Gastrocnemius medialis (tissue), 4 donors: ENCODE results near the gene PAK6.

Source experiments
- POLR2A ChIP-seq, 2 donors: fragments of 450-650 bp; IDR thresholded peaks; one replicate each; pipeline ENCODE4 v1.6.1; 2017; ENCODE audit warnings: antibody characterized with exemption in 2 of 2, mild to moderate bottlenecking in 2 of 2, moderate library complexity in 2 of 2
- TF ChIP-seq, protein P1 (sequence below), 5 experiments: fragments of 450-650 bp in 3 of 5; fragments of 200-600 bp in 2 of 5; sonication (generic) in 2 of 5; IDR thresholded peaks in 4 of 5; conservative IDR thresholded peaks in 1 of 5; 1 replicate in 4 of 5; 2 replicates in 1 of 5; pipeline ENCODE4 v1.5.1; 2016 to 2019; ENCODE audit warnings: antibody characterized with exemption in 5 of 5, mild to moderate bottlenecking in 3 of 5, moderate library complexity in 3 of 5

DNA sequence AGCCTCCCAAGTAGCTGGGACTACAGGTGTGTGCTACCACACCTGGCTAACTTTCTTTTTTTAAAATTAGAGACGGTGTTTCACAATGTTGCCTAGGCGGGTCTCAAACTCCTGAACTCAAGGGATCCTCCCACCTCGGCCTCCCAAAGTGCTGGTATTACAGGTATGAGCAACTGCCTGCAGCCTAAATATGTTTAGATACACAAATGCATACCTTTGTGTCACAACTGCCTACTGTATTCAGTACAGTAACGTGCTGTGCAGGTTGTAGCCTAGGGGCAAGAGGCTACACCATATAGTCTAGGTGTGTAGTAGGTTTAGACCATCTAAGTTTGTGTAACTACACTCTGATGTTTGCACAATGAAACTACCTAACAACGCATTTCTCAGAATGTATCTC is 9.5 kb upstream of the PAK6 start:
- TF ChIP-seq, protein P1, sequence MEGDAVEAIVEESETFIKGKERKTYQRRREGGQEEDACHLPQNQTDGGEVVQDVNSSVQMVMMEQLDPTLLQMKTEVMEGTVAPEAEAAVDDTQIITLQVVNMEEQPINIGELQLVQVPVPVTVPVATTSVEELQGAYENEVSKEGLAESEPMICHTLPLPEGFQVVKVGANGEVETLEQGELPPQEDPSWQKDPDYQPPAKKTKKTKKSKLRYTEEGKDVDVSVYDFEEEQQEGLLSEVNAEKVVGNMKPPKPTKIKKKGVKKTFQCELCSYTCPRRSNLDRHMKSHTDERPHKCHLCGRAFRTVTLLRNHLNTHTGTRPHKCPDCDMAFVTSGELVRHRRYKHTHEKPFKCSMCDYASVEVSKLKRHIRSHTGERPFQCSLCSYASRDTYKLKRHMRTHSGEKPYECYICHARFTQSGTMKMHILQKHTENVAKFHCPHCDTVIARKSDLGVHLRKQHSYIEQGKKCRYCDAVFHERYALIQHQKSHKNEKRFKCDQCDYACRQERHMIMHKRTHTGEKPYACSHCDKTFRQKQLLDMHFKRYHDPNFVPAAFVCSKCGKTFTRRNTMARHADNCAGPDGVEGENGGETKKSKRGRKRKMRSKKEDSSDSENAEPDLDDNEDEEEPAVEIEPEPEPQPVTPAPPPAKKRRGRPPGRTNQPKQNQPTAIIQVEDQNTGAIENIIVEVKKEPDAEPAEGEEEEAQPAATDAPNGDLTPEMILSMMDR (IDR thresholded peaks at IDR 0.05 in 4 of 5, conservative IDR thresholded peaks at IDR 0.05 in 1 of 5), result no peak
- no peak for TF ChIP-seq POLR2A (IDR thresholded peaks at IDR 0.05)
